Breast epithelium (tissue), 3 donors: ENCODE results near the gene LCAT.

Experiments used
- POLR2AphosphoS5 ChIP-seq, 3 donors: sonication (generic); formaldehyde crosslinking; IDR thresholded peaks; one replicate each; pipeline ENCODE4 v1.6.1; 2017; ENCODE audit warnings: antibody characterized with exemption in 3 of 3
- TF ChIP-seq, protein P1 (sequence below), 3 donors: fragments of 450-650 bp; IDR thresholded peaks; one replicate each; pipeline ENCODE4 v1.5.1; 2016 to 2017; ENCODE audit warnings: antibody characterized with exemption in 3 of 3, mild to moderate bottlenecking in 3 of 3, moderate library complexity in 3 of 3

DNA sequence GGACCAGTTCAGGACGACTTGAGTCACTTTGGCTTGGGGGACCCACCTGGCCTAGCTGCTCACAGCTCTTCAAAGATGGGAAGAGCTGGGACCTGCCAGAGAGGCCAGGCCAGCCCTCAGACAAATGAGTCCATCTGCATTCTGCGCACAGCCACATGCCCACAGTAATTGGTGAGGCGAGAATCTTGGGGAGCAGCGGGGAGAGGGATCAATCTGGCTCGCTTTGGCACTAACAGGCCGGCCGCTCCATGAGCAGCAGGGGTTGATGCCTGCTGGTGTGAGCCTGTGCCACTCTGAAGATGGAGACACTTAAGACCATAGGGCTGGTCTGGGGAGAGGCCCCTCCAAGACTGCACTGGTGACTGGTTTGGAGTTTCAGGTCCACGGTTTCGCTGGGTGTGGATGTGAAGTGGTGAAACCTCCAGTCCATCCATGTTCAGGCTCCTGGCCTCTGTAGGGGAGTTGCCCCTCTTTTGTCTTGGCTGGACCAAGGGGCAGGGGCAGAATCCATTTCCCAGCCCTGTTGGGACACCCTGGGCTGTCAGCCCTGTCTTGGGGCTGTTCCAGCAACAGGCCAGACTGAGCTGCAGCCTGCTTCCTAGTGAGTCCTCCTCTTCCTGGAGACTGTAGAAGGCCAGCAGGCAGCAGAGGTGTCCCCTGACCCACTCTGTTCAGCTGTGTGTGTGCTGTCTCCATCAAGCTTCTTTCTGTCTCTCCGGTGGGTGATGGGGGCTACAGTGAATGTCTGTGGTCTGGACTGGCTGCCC, 19.6 kb downstream of the LCAT start:
- TF ChIP-seq, protein P1, sequence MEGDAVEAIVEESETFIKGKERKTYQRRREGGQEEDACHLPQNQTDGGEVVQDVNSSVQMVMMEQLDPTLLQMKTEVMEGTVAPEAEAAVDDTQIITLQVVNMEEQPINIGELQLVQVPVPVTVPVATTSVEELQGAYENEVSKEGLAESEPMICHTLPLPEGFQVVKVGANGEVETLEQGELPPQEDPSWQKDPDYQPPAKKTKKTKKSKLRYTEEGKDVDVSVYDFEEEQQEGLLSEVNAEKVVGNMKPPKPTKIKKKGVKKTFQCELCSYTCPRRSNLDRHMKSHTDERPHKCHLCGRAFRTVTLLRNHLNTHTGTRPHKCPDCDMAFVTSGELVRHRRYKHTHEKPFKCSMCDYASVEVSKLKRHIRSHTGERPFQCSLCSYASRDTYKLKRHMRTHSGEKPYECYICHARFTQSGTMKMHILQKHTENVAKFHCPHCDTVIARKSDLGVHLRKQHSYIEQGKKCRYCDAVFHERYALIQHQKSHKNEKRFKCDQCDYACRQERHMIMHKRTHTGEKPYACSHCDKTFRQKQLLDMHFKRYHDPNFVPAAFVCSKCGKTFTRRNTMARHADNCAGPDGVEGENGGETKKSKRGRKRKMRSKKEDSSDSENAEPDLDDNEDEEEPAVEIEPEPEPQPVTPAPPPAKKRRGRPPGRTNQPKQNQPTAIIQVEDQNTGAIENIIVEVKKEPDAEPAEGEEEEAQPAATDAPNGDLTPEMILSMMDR (IDR thresholded peaks at IDR 0.05): no peak
- no peak for TF ChIP-seq POLR2AphosphoS5 (IDR thresholded peaks at IDR 0.05)
